ENCODE measurements around the gene SLC15A4.

SLC15A4 gene

GRCh38 chr12:128783129-128783574, 40.6 kb downstream of the SLC15A4 start:
- TF ChIP-seq EZH2phosphoT487 (conservative IDR thresholded peaks at IDR 0.05; ENCODE audit: low read length) (no peak), CTCF (IDR thresholded peaks at IDR 0.05; ENCODE audit: insufficient read depth, low read length, poor library complexity, severe bottlenecking) (no peak)
- no peaks in the 10 kb centered on the region for H3K9me2 ChIP-seq (replicated peaks; ENCODE audit: insufficient read depth, low read length)
- peak overlapping the region; percentile 27 for H2AFZ ChIP-seq (ENCODE audit: low read depth, low read length, severe bottlenecking)
- no peaks in the 10 kb centered on the region for H3K79me2 ChIP-seq (ENCODE audit: insufficient read depth, low read length)
- H3K27me3 ChIP-seq (ENCODE audit: low read length): no peaks in the 10 kb centered on the region
- H3K27ac ChIP-seq (ENCODE audit: low read depth, low read length): no peak overlapping the region
- no peaks in the 10 kb centered on the region for H3K9me3 ChIP-seq (ENCODE audit: insufficient read depth, low read length)
- no peak overlapping the region for H3K9ac ChIP-seq (ENCODE audit: low read length)
- H3K36me3 ChIP-seq (ENCODE audit: low read length): no peaks in the 10 kb centered on the region
- no peaks in the 10 kb centered on the region for H4K20me1 ChIP-seq (ENCODE audit: low read depth, low read length)
- no peaks in the 10 kb centered on the region for H3F3A ChIP-seq (ENCODE audit: insufficient read depth)
- no peak overlapping the region for H3K4me3 ChIP-seq (ENCODE audit: insufficient read depth, low read length, poor library complexity, severe bottlenecking)
- H3K4me2 ChIP-seq (ENCODE audit: low read depth, low read length, poor library complexity, severe bottlenecking): peak overlapping the region; percentile 31

GRCh38 chr12:128779901-128780300, 43.9 kb downstream of the SLC15A4 start:
- no peak for TF ChIP-seq EZH2phosphoT487 (conservative IDR thresholded peaks at IDR 0.05; ENCODE audit: low read length)
- no peak for TF ChIP-seq CTCF (IDR thresholded peaks at IDR 0.05; ENCODE audit: insufficient read depth, low read length, poor library complexity, severe bottlenecking)
- H3K36me3 ChIP-seq (ENCODE audit: low read length): no peaks in the 10 kb centered on the region
- no peaks in the 10 kb centered on the region for H4K20me1 ChIP-seq (ENCODE audit: low read depth, low read length)
- H3K27ac ChIP-seq (ENCODE audit: low read depth, low read length): no peak overlapping the region
- H3K9ac ChIP-seq (ENCODE audit: low read length): no peak overlapping the region
- no peaks in the 10 kb centered on the region for H3K79me2 ChIP-seq (ENCODE audit: insufficient read depth, low read length)
- H2AFZ ChIP-seq (ENCODE audit: low read depth, low read length, severe bottlenecking): no peak overlapping the region
- H3K9me2 ChIP-seq (replicated peaks; ENCODE audit: insufficient read depth, low read length): no peaks in the 10 kb centered on the region
- no peak overlapping the region for H3K4me2 ChIP-seq (ENCODE audit: low read depth, low read length, poor library complexity, severe bottlenecking)
- H3K9me3 ChIP-seq (ENCODE audit: insufficient read depth, low read length): no peaks in the 10 kb centered on the region
- H3F3A ChIP-seq (ENCODE audit: insufficient read depth): no peaks in the 10 kb centered on the region
- H3K4me3 ChIP-seq (ENCODE audit: insufficient read depth, low read length, poor library complexity, severe bottlenecking): no peak overlapping the region
- no peaks in the 10 kb centered on the region for H3K27me3 ChIP-seq (ENCODE audit: low read length)

- no peaks in the 10 kb centered on the region for H4K20me1 ChIP-seq (ENCODE audit: low read depth, low read length)
- H3K79me2 ChIP-seq (ENCODE audit: insufficient read depth, low read length): no peaks in the 10 kb centered on the region
- H3K9ac ChIP-seq (ENCODE audit: low read length): no peak overlapping the region
- H3K9me2 ChIP-seq (replicated peaks; ENCODE audit: insufficient read depth, low read length): no peaks in the 10 kb centered on the region
- H3K27ac ChIP-seq (ENCODE audit: low read depth, low read length): no peak overlapping the region
- H3K27me3 ChIP-seq (ENCODE audit: low read length): no peaks in the 10 kb centered on the region
- no peaks in the 10 kb centered on the region for H3K36me3 ChIP-seq (ENCODE audit: low read length)
- TF ChIP-seq EZH2phosphoT487 (conservative IDR thresholded peaks at IDR 0.05; ENCODE audit: low read length) (no peak), CTCF (IDR thresholded peaks at IDR 0.05; ENCODE audit: insufficient read depth, low read length, poor library complexity, severe bottlenecking) (no peak)
- H3F3A ChIP-seq (ENCODE audit: insufficient read depth): no peaks in the 10 kb centered on the region
- no peak overlapping the region for H2AFZ ChIP-seq (ENCODE audit: low read depth, low read length, severe bottlenecking)
- H3K4me2 ChIP-seq (ENCODE audit: low read depth, low read length, poor library complexity, severe bottlenecking): no peak overlapping the region
- H3K4me3 ChIP-seq (ENCODE audit: insufficient read depth, low read length, poor library complexity, severe bottlenecking): no peak overlapping the region
- no peaks in the 10 kb centered on the region for H3K9me3 ChIP-seq (ENCODE audit: insufficient read depth, low read length)
Measured at GRCh38 chr12:128772249-128772648, 51.5 kb downstream of the SLC15A4 start.
